HepG2 (cell line): ENCODE measurements around the gene MZF1. TPM values are rescaled to one million over a fixed set of nuclear protein-coding genes. Genes with fewer than 3 reads are reported as not detected.

Source experiments
- ATAC-seq: fragments of 200-7000 bp; cut with Tn5 transposase; 3 replicates; pipeline ENCODE4 v1.9.1; 2020; ENCODE audit warnings: mild to moderate bottlenecking, moderate library complexity
- BruUV-seq: library from RNA; stranded (reverse); fragments of 400-500 nt; replicated peaks from 2 replicates; lab custom pipeline; 2021; lab: Mats Ljungman, UMichigan
- CTCF ChIA-PET: fragments of 300-600 bp; formaldehyde crosslinking; extraction: SDS; loops from one replicate; lab custom pipeline; 2021; ENCODE audit warnings: low total read pairs, inconsistent platforms, low intra/inter-chr PET ratio; lab: Yijun Ruan, JAX
- POLR2A ChIA-PET: fragments of 350-600 bp; sonication (Branson Sonifier 250); formaldehyde crosslinking; loops from one replicate; lab custom pipeline; 2020; ENCODE audit warnings: antibody characterized with exemption, inconsistent platforms; lab: Yijun Ruan, JAX
- DNase-seq: peaks from one replicate; pipeline ENCODE4 v3.0.0-alpha.2; 2015; ENCODE audit warnings: low spot score
- FAIRE-seq: peaks from 3 replicates; lab custom pipeline; 2011; peaks lifted over from hg19 to GRCh38; lab: Jason Lieb, UNC
- H2AFZ ChIP-seq: one replicate; pipeline ENCODE4 v1.6.1; 2011; ENCODE audit warnings: low read length, inconsistent platforms
- H3K27ac ChIP-seq: fragments of 300-600 bp; 3 replicates; pipeline ENCODE4 v1.8.0; 2011; ENCODE audit warnings: mixed run types, mild to moderate bottlenecking, mixed read lengths, low read length, inconsistent platforms; ENCODE audit not compliant: insufficient read depth; ENCODE audit errors: extremely low read length
- H3K27me3 ChIP-seq, 2 experiments: fragments of 200-600 bp in 1 of 2; 2 replicates in 1 of 2; 3 replicates in 1 of 2; pipeline versions ENCODE4 v1.6.0 to v1.8.0; 2011; ENCODE audit warnings: low read length in 2 of 2, mild to moderate bottlenecking in 2 of 2, moderate library complexity in 2 of 2, inconsistent platforms in 1 of 2; ENCODE audit not compliant: insufficient read depth in 2 of 2, control insufficient read depth in 1 of 2
- H3K36me3 ChIP-seq, 2 experiments: fragments of 200-600 bp in 1 of 2; replicated peaks in 1 of 2; 2 replicates in 1 of 2; 3 replicates in 1 of 2; pipeline versions ENCODE4 v1.5.1 to v1.8.0; 2011; ENCODE audit warnings: low read length in 2 of 2, inconsistent platforms in 1 of 2; ENCODE audit not compliant: insufficient read depth in 2 of 2, control insufficient read depth in 1 of 2
- H3K4me1 ChIP-seq: 2 replicates; pipeline ENCODE4 v1.5.1; 2012; ENCODE audit warnings: low read length, inconsistent platforms; ENCODE audit not compliant: insufficient read depth
- H3K4me2 ChIP-seq: 2 replicates; pipeline ENCODE4 v1.6.0; 2011; ENCODE audit warnings: low read depth, low read length, inconsistent platforms
- H3K4me3 ChIP-seq, 3 experiments: fragments of 200-600 bp in 1 of 3; sonication (generic), shearing (Covaris generic) in 1 of 3; replicated peaks in 1 of 3; 2 replicates each; pipeline ENCODE4 v1.5.1; 2011 to 2016; ENCODE audit warnings: low read length in 3 of 3, inconsistent platforms in 2 of 3, low read depth in 2 of 3, mild to moderate bottlenecking in 2 of 3, control low read depth in 1 of 3, mixed read lengths in 1 of 3; ENCODE audit not compliant: insufficient read depth in 1 of 3
- H3K79me2 ChIP-seq: one replicate; pipeline ENCODE4 v1.6.1; 2011; ENCODE audit warnings: low read length, inconsistent platforms; ENCODE audit not compliant: insufficient read depth
- H3K9ac ChIP-seq: 2 replicates; pipeline ENCODE4 v1.6.0; 2011; ENCODE audit warnings: mild to moderate bottlenecking, low read depth, low read length, inconsistent platforms; ENCODE audit not compliant: insufficient read depth
- H3K9me3 ChIP-seq: 2 replicates; pipeline ENCODE4 v1.5.1; 2012; ENCODE audit warnings: mild to moderate bottlenecking, low read length
- H4K20me1 ChIP-seq: 2 replicates; pipeline ENCODE4 v1.6.0; 2011; ENCODE audit warnings: inconsistent platforms, mild to moderate bottlenecking, low read length, moderate library complexity; ENCODE audit not compliant: insufficient read depth
- AHDC1 ChIP-seq: sonication (generic); formaldehyde crosslinking; IDR thresholded peaks from 2 replicates; pipeline ENCODE4 v1.5.1; 2020; ENCODE audit warnings: mild to moderate bottlenecking, missing genetic modification reagents, borderline replicate concordance
- AHR ChIP-seq: IDR thresholded peaks from 2 replicates; pipeline ENCODE4 v1.6.1; 2018; ENCODE audit warnings: missing genetic modification reagents, missing compliant biosample characterization
- ATF1 ChIP-seq: IDR thresholded peaks from 2 replicates; pipeline ENCODE4 v1.6.1; 2016; ENCODE audit warnings: mild to moderate bottlenecking, control low read depth
- HNRNPL ChIP-seq: fragments of 200-400 bp; formaldehyde crosslinking; IDR thresholded peaks from 2 replicates; pipeline ENCODE4 v1.6.1; 2017; ENCODE audit warnings: mild to moderate bottlenecking, low read depth, low read length
- KDM3A ChIP-seq: IDR thresholded peaks from 2 replicates; pipeline ENCODE4 v1.6.1; 2018; ENCODE audit warnings: low read depth, missing compliant biosample characterization
- NBN ChIP-seq: fragments of 450-650 bp; conservative IDR thresholded peaks from 2 replicates; pipeline ENCODE4 v1.6.1; 2017
- NKX3-1 ChIP-seq: sonication (generic); formaldehyde crosslinking; IDR thresholded peaks from 2 replicates; pipeline ENCODE4 v1.5.0; 2020; ENCODE audit warnings: missing genetic modification reagents
- PHB2 ChIP-seq: fragments of 450-650 bp; IDR thresholded peaks from 2 replicates; pipeline ENCODE4 v1.6.1; 2018; ENCODE audit not compliant: partially characterized antibody
- ZNF180 ChIP-seq: sonication (generic); formaldehyde crosslinking; IDR thresholded peaks from 2 replicates; pipeline ENCODE4 v1.4.0; 2020; ENCODE audit warnings: low read depth, missing genetic modification reagents, borderline replicate concordance
- ZNF333 ChIP-seq: sonication (generic); formaldehyde crosslinking; IDR thresholded peaks from 2 replicates; pipeline ENCODE4 v1.4.0; 2020; ENCODE audit warnings: mild to moderate bottlenecking, missing genetic modification reagents, borderline replicate concordance
- ZNF512B ChIP-seq: sonication (generic); formaldehyde crosslinking; IDR thresholded peaks from 2 replicates; pipeline ENCODE4 v1.5.1; 2020; ENCODE audit warnings: missing genetic modification reagents, mild to moderate bottlenecking, borderline replicate concordance
- ZNF75D ChIP-seq: sonication (generic); formaldehyde crosslinking; IDR thresholded peaks from 2 replicates; pipeline ENCODE4 v1.8.1; 2023; ENCODE audit warnings: missing genetic modification reagents, mild to moderate bottlenecking, borderline replicate concordance
- ZNF772 ChIP-seq: sonication (generic); formaldehyde crosslinking; IDR thresholded peaks from 2 replicates; pipeline ENCODE4 v1.5.0; 2020; ENCODE audit warnings: mild to moderate bottlenecking, missing genetic modification reagents
- WGBS: methylation state at CpG from one replicate; pipeline ENCODE4 v1.1.6; 2017; ENCODE audit warnings: low lambda C conversion rate; 5-methylcytosine and 5-hydroxymethylcytosine counted together
- in situ Hi-C: cut with HindIII; loops from 2 replicates; pipeline ENCODE4 v1.10.0; 2017; ENCODE audit warnings: low pct_unique_long_range_greater_than_20kb; ENCODE audit not compliant: extremely low pct_ligation_motif_present
- intact Hi-C: fragments of 100-400 bp; cut with micrococcal nuclease; formaldehyde crosslinking; loops from one replicate; pipeline ENCODE4 v1.10.0; 2022; ENCODE audit not compliant: unreplicated experiment
- polyA plus RNA-seq, 8 experiments: library from polyadenylated mRNA; depleted of rRNA in 3 of 8; stranded (reverse) in 7 of 8; unstranded in 1 of 8; fragments of >200 nt; fragmentation: Illumina TruSeq in 4 of 8; extraction: Trizol in 4 of 8; gene quantifications; 2 replicates each; pipeline versions ENCODE4 v1.2.1 to v1.2.3, GENCODE V29; 2011 to 2016; ENCODE audit warnings: low read depth in 4 of 8, missing spikeins in 1 of 8, mixed read lengths in 1 of 8; ENCODE audit not compliant: insufficient read depth in 1 of 8
- total RNA-seq, 5 experiments: library from RNA; depleted of rRNA; stranded (reverse); fragments of >200 nt; fragmentation: Illumina TruSeq; extraction: Trizol; gene quantifications; 2 replicates each; pipeline ENCODE4 v1.2.3, GENCODE V29; 2016; ENCODE audit warnings: low read depth in 1 of 5
- TF ChIP-seq, protein P1 (sequence below): sonication (generic); formaldehyde crosslinking; IDR thresholded peaks from 2 replicates; pipeline ENCODE4 v1.4.0; 2020; ENCODE audit warnings: low read depth, missing genetic modification reagents

Gene MZF1
- total and polyA plus RNA-seq, 2 of the 13 experiments (the other 11 are each of a cell fraction or from before 2014, with no cell fraction given): 3.1 to 8.1 TPM

DNA sequence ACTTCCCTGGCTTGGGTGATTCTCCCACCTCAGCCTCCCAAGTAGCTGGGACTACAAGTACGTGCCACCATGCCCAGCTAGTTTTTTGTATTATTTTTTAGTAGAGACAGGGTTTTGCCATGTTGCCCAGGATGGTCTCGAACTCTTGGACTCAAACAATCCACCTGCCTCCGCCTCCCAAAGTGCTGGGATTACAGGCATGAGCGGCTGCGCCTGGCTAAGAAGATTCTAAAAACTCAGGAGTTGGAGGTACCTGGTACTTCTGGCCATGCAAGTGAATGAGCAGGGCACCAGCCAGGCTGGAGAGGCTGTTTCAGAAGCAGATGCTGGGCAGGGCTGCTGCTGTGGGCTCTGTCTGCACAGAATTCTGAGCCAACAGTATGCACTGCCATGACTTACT is 6.1 kb downstream of the MZF1 start:
- POLR2A ChIA-PET: interaction anchor here (1.2 kb wide), 1 partner anchor 16 kb away, joined by 4 read pairs; no protein-coding TSS in a partner anchor
- no peak for ATAC-seq
- no peak overlapping the region for H3K27ac ChIP-seq
- intact Hi-C loops (no loop called here), in situ Hi-C loops (no loop called here)
- no peaks in the 10 kb centered on the region for H3K79me2 ChIP-seq
- no peaks in the 10 kb centered on the region for H3K27me3 ChIP-seq
- H2AFZ ChIP-seq: no peak overlapping the region
- no peaks in the 10 kb centered on the region for H3K9me3 ChIP-seq
- BruUV-seq: no TSS peak
- H3K9ac ChIP-seq: no peak overlapping the region
- no peak overlapping the region for H3K4me2 ChIP-seq
- WGBS: 98% methylated on average over 5 of the region's 5 CpGs
- CTCF ChIA-PET: no interaction called here
- no peak for DNase-seq
- FAIRE-seq: no peak
- no peaks in the 10 kb centered on the region for H4K20me1 ChIP-seq
- H3K36me3 ChIP-seq: no peaks in the 10 kb centered on the region; a peak in 2 of 5 replicates
- H3K4me3 ChIP-seq: no peak overlapping the region
- H3K4me1 ChIP-seq: peaks cover 15% of the 10 kb centered on the region
- TF ChIP-seq ZNF180 (CRISPR knock-in tag) (no peak), ZNF333 (CRISPR knock-in tag) (no peak), NBN (no peak), AHR (CRISPR knock-in tag) (no peak), ATF1 (no peak), NKX3-1 (no peak), HNRNPL (no peak), PHB2 (no peak), ZNF75D (CRISPR knock-in tag) (no peak), ZNF772 (CRISPR knock-in tag) (no peak), KDM3A (CRISPR knock-in tag) (no peak), AHDC1 (no peak), ZNF512B (CRISPR knock-in tag) (no peak)
- TF ChIP-seq, protein P1, sequence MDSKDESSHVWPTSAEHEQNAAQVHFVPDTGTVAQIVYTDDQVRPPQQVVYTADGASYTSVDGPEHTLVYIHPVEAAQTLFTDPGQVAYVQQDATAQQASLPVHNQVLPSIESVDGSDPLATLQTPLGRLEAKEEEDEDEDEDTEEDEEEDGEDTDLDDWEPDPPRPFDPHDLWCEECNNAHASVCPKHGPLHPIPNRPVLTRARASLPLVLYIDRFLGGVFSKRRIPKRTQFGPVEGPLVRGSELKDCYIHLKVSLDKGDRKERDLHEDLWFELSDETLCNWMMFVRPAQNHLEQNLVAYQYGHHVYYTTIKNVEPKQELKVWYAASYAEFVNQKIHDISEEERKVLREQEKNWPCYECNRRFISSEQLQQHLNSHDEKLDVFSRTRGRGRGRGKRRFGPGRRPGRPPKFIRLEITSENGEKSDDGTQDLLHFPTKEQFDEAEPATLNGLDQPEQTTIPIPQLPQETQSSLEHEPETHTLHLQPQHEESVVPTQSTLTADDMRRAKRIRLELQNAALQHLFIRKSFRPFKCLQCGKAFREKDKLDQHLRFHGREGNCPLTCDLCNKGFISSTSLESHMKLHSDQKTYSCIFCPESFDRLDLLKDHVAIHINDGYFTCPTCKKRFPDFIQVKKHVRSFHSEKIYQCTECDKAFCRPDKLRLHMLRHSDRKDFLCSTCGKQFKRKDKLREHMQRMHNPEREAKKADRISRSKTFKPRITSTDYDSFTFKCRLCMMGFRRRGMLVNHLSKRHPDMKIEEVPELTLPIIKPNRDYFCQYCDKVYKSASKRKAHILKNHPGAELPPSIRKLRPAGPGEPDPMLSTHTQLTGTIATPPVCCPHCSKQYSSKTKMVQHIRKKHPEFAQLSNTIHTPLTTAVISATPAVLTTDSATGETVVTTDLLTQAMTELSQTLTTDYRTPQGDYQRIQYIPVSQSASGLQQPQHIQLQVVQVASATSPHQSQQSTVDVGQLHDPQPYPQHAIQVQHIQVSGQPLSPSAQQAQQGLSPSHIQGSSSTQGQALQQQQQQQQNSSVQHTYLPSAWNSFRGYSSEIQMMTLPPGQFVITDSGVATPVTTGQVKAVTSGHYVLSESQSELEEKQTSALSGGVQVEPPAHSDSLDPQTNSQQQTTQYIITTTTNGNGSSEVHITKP: no peak
